ENCODE data around the gene RGS8.

Gene RGS8

DNA sequence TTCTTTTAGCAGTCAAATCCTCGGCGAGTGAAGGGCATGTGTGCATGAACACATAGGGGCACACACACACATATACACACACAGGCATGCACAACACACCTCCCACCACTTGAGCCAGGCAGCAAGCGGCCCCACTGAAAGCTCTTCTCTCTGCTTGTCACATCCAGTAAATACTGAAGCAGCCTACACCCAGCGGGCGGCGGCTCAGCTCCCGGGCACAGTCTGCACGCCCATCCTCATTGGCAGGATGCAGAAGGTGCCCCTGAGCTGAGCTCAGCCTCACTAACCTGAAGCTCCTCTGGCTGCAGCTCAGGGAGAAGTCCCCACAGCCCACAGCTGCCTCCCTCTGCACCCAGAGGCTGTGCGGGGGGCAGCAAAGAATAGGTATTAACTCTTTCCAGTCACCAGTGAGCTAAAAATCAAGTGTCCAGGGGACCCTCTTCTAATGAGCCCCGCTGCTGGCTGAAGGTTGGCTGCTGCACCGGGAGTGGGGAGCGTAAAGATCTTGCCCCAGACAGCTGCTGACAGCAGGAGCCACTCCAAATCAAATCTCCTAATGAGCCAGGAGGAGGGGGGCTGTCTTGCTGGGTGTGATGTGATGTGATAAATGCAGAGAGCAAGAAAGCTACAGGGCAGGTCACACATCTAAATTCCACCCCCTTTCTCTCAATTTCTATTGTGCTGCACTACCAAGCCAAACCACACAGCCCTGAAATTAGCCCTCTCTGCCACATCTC, 12.5 kb downstream of the RGS8 start:
- no peak for DNase-seq (ENCODE audit: low spot score)

DNA sequence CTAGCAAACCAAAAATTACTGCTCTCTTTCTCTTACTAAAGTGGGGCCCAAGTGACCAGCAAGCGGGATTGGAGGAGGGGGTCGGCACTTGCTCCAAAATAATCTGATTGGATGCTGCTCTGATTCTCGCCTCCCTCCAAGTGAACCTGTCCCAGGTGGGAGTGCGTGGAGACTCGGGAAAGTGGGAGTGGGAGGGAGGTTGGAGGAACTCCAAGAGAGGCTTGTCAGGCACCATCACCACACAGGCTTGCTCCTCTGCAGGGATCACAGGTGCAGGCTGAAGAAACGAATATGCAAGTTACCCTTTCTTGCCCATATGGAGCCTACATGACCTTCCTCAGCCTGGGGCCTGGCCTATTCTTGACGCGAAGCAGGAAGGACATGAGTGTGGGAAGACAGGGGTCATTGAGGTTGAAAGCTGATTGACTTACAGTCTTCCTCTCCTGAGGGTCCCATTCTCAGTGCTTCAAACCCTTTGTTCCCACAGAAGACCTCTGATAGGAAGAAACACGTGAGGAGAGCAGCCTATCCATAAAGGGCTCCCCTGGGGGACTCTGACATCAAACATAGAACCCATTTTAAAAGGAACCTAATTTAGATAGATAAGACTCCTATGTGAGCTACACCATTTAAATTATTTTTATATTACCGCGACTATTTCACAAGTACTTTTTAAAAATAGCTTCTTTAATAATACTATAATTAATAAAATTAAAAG, 14.2 kb downstream of the RGS8 start:
- no peak for DNase-seq (ENCODE audit: low spot score)

DNA sequence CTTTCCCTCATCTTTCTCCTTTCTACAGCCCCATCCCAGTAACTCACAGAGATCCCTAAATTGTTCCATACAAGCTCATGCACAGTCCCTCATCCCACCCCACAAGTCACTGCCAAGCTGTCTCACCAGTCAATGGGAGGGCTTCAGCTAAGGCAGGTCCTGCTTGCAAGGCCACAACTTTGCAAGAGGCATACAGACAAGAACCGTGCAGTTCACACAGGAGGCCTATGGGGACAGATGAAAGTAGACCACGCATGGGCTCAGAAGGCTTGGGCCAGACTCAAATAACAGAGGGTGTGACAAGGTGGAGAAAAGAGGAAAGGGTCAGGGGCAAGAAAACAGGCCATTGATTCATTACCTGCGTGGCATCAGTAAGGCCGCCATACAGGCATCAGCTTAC, 15.1 kb downstream of the RGS8 start:
- no peak for DNase-seq (ENCODE audit: low spot score)

DNA sequence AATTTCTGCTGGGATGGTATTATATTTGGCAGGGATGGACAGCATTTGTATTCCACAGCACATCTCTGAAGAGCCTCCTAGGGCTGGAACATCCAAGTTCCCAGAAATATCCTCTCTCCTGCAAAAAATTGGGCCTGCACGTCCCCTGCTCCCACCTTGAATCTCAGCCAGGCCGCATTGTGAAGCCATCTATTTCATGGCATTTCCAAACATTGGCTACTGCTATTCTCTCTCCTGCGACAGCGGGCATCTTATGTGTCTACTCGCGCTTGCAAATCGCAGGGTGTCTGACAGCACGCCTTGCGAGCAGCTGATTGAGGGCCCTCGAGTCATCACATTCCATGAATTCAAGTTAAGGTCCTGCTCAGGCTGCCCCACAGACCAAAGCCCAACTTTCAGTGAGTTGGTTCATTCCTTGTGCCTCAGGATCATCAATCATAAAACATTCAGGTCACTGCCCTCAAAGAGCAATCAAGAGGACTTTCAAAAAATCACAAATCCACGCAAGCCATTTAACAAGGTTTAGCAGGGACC, 15.8 kb downstream of the RGS8 start:
- no peak for DNase-seq (ENCODE audit: low spot score)

DNA sequence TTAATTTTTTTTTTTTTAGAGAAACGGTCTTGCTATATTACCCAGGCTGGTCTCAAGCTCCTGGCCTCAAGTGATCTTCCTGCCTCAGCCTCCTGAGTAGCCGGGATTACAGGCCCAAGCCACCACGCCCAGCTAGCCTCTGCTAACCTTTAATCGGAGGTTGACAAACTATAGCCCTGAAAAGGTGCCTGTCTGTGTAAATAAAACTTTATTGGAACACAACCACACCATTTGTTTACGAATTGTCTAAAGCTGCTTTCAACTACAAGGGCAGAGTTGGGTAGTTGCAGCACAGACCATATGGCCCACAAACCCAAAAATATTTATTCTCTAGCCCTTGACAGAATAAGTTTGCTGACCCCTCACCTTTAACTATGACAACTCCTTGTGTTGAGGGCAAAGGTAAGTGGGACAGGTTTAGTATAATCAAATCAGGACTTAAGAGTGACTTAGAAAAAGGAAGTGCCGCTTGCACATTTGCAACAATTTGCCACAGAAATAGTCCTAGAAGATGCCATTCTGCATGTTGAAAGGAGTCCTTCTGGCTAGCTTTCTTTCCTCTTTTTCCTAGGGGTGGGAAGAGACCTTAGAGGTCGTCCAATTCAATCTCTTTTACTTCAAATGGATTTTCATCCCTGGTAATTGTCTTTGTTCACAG, 16.4 kb downstream of the RGS8 start:
- no peak for DNase-seq (ENCODE audit: low spot score)

DNA sequence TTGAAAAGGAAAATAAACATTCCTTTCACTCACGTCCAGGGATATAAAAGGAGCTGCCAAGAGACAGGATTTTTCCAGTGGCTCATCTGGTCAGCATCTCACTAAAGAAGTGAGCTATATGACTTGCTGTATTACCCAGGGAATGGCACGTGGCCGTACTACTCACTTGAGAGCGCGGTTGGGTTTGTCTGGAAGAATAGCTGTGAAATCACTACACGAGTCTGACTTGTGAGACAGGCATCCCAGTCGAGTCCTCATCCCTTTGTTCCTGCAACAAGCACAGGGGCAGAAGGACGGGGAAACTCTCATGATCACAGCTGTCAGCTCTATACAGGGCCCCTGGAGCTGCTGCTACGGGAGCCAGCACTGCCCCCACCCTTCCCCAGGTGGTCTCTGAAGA, 17.7 kb downstream of the RGS8 start:
- DNase-seq (ENCODE audit: low spot score): no peak

DNA sequence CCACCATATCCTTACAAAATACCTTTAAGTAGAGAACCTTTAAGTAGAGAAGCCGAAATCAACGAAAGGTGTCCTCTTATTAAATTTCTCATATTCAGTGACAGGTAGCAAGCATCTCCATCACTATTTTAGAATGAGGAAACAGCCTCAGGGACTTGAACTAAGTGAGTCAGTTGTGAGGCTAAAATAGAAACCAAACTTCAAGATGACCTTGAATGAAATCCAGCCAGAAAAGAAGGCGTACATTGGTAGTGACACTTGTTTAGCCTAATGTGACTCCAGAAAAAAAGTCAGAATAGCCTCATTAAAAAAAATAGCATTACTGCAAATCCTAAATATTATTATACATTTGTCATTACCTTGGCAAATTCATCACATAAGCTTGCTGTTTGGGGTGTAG, 20.1 kb downstream of the RGS8 start:
- no peak for DNase-seq (ENCODE audit: low spot score)

DNA sequence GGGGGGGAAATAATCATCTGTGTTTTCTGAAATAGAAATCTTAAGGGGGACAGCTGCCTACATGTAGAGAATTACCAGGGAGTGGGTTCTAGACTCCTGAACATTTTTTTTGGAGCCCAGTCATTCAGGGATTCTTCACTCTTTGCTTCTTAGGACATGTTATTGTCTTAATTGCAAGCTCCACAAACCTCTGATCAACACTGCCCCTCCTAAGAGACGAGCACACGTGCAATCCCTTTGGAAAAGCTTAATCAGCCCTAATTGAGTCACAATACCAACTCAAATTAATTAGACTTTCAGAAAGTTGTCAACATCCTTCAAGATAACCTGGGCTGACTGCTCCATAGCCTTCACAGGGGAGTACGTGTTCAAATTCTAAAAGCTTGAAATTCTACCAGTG, 21.4 kb downstream of the RGS8 start:
- no peak for DNase-seq (ENCODE audit: low spot score)

DNA sequence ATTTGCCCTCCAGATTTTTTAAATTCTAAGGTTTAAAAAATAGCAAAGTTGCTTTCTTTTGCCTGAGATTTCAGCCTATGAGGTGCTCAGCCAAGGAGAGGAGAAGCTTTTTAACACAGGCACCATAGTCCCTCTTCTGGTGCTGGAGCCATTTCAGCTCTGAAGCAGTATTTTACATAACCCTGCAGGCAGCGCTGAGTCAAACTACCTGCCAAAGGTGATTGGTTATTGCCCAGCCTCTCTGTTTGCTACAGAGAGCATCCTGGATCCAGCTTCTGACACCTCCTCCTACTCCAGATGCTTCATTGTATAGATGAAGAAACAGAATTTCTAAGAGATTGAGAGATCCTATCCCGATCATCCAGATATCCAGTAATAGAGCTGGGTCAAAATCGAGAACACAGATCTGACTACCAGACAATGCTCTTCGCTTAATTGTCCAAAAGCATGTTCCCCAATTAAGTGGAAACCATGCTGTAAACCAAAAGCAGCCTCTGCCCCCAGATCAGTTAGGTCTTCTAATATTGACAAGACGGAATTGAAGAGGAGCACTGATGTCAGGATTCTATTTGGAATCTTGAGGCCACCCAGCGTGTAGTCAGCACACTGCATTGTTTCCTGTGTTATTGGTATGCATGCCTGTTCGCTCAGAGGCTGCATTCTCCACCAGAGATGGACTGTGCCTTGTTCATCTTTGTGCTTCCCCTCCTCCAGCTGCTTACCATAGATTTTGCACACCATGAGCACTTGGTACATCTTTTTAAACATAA, 22.1 kb downstream of the RGS8 start:
- peak; percentile 35 for DNase-seq (ENCODE audit: low spot score)

DNA sequence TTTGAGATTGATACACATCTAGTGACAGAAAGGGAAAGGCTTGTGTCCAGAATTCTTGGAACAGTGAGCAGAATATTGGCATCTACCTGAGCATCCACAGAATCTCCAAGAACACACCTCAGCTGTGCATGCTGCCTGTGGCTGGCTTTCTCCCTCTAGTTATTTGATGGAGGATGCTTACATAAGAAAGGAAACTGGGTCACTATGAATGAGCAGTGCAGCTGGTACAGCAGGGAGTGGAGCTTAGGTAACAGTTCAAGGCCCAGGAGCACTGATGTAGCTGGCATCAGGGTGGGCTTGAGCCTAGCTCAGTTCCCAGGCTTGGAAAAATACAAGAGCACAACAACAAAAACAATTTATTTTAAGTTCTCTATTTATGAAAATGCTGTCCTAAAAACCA, 26.3 kb downstream of the RGS8 start:
- DNase-seq (ENCODE audit: low spot score): no peak

DNA sequence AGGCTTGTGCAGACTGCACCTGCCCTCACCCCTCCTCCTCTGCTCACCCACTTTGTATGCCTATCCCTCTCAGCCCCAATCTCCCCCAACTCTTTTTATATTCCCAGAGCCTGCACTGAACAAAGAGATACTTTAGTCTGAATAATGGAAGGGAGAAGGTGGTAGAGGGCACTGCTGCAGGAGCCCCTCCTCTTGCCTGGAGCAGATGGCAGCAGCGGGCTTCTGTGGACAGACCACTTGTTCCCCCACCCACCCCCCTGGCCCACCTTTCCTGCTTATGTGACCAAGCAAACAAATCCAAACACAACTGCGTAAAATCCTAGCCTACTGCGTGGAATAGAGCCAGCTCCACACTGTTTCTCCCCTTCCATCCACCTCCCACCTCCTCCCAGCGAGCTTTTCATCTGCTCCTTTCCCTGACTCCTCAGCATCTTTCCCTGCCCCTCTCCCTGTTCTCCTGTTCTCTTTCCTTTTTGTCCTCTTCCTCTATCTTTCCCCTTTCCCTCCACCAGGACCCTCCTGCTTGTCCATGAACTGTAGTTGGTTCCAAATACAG, 27.5 kb downstream of the RGS8 start:
- no peak for DNase-seq (ENCODE audit: low spot score)

DNA sequence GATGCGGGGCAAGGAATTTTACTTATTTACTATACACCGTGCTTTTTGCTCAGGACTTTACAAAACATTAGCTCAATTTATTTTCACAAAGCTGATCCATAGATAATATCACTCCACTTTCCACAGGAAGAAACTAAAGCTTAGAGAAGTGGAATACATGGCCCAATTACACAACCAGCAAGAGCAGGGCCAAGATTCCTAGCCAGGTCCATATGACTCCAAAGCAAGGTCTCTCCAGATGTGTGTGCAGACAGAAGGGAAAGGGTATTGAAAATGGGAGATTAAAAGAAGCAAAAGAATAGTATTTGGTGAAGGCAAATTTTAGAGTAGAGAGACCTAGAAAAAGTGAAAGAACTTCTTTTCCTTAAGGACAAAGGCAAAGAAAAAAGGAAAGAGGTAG, 30.4 kb downstream of the RGS8 start:
- no peak for DNase-seq (ENCODE audit: low spot score)

DNA sequence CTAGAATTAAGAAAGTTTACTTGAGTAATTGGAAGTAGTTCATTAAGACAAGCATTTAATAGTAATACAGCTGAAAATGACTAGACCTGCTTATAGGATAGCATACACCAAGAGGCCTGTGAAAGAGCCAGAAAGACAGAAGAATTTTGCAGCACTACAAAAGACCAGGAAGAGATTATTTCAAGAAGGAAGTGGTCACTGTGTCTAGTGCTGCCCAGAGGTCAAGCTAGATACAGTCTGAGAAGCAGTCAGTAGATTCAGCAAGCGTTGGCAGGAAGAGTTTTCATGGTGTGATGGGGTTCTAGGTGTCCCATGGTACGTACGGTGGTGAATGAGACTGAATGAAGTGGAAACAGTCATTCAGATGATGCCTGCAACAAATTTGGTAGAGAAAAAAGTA, 31.5 kb downstream of the RGS8 start:
- no peak for DNase-seq (ENCODE audit: low spot score)

DNA sequence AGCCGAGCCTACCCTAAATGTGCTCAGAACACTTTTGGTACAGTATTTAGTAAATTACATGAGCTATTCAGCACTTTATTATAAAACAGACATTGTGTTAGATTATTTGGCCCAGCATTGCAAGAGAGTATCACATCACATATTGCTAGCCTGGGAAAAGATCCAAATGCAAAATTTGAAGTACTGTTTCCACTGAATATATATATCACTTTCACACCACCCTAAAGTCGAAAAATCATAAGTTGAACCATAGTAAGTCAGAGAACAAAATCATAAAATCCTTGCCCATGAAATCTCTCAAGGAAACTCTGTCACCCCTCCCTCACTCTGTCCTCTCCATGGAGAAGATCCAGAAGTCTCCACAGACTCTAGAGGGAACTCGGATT, 33.1 kb downstream of the RGS8 start:
- DNase-seq (ENCODE audit: low spot score): no peak

DNA sequence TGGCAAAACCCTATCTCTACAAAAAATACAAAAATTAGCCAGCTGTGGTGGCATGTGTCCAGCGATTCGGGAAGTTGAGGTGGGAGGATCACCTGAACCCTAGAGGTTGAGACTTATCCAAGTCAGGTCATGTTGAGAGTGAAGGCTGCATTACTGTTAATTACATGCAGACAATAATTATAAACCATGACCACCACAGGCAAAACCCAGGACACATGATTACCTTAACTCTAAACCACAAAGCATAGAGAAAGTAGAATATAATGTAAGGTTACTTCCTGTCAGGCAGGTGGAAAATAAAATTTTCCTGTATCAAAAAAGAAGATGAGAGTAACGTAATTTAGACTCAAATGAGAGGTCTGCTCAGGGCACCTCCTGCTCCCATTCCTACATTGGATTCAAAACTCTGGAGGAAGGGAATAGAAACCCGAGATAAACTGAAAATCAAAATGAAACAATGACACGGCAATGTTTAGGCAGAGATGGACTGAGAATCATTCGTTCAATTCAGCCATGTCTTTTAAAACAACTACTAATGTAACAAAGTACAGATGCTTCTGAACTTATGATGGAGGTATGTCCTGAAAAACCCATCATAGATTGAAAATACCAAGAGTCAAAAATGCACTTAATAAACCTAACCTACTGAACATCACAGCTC, 33.6 kb downstream of the RGS8 start:
- DNase-seq (ENCODE audit: low spot score): no peak

DNA sequence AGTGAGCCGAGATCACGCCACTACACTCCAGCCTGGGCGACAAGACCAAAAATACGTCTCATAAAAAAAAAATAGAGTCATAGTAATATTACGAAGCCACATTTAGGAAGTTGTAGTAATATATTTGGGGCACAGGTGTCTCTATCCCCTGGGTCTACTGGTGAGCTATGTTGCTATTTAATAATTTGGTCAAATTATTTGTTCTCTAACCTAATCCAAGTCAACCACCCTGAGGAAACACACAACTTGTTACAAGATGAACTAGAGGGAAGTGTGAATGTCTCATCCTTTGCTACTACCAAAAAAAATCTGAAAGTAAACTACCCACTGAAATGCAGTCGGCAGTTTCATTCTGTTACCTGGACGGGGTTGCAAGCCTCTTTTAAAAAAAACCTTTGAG, 35.3 kb downstream of the RGS8 start:
- no peak for DNase-seq (ENCODE audit: low spot score)

DNA sequence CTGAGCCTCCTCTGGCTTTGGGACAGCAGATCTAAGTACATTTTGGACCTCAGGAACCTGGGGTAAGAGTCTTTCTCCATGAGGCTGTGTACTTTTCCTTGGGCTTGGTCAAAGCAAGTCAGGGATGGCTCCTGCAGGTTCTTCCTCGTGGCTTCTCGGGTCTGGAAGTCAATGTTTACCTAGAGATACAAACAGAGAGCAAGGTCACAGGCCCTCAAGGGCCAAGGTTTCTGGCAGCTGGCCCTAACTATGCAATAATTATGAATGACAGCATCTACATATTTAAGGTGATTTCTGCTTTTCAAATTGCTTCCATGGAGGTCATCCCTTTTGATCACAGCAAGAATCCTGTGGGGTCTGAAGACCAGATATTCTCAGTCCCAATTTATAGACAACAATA, 37.6 kb downstream of the RGS8 start:
- DNase-seq (ENCODE audit: low spot score): no peak

DNA sequence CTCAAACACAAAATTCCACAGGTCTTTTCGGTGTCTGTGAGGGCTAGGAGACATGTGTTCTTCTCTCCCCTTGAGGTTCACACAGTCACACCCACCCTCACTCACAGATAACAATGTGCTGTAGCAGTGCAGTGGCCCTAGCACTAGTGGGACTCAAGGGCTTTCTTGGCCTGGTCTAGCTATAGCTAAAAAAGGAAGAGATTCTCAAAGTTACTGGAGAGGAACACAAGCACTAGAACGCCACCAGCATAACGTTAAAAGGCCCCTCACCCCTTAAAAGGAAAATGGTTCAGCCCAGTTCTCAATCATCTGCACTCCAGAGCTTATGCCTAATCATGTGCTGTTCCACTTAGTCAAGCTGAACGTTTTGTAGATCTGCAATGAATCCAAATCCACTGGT, 39.5 kb downstream of the RGS8 start:
- no peak for DNase-seq (ENCODE audit: low spot score)

DNA sequence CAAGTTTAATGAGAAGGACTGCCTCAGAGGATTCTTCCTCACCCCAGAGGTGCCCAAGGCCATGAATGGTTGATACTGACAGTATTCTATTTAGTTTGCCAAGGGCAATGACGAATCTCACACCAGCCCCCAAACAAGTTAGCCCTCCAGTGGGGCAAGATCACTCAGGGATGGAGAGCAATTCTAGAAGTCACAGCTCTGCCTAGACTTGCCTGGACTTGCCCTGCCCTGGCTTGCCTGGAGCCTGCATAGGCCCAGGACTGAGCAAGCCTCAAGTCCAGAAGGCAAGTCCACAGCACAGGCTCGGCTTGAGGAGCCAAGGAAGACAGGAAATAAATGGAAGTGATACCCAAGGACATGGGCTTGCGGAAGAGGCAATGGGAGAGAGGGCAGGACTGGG, 40.7 kb downstream of the RGS8 start:
- DNase-seq (ENCODE audit: low spot score): no peak

DNA sequence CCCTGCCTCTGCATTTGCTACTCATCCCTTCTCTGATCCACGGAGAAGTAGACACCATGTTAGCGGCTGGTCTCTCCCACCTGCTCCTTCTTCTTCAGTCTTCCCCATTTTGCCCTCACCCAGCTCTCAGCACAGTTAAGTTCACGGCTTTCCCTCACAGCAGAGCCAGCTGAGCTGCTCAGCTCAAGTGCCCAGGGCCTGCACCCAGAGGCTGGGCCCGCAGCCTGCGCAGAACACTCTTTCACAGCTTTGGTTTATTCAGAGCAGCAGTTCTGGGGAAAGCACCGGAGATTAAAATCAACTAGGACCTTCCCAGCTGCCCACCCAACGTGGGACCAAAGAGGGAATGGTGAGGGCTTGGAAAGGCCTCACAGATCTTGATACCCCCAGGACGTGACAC, 41.9 kb downstream of the RGS8 start:
- no peak for DNase-seq (ENCODE audit: low spot score)

DNA sequence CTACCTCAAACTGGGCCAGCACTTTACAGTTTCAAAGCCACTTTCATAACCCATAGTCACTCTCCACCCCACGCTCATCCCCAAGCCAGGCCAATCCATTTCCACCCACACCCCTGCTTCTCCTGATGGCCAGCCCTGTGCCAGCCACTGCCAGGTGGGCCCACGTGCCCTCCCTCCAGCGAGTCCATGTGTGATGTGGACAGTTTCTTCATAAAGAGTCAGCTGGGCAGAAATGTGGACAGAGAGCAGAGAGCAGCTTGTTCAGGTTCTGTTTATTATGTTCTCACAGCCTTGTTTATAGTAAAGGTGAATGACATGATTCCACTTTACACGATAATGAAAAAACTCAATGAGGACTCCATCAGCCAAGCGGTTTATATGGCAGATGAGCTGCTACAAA, 42.8 kb downstream of the RGS8 start:
- DNase-seq (ENCODE audit: low spot score): no peak

DNA sequence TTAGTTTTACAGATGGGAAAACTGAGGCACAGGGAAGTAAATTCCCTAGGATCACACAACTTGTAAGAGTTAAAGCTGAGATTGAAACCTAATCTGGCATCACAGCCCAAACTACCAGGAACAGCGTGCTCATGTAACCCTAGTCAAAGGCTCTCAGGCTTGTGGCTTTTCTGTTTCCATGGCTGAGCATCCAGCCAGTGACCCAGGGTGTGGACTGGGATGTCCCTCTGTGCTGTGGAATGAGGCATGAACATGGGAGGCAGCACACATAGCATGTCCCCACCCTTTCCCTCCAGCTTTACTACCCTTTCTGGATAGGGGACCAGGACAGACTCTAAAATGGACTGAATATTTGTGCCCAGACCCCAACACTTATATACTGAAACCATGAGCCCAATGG, 45.1 kb downstream of the RGS8 start:
- DNase-seq (ENCODE audit: low spot score): no peak

Measured in globus pallidus (tissue), 1 donor.